ENCODE measurements around the gene PAOX. TPM values are rescaled to one million over a fixed set of nuclear protein-coding genes. Genes with fewer than 3 reads are reported as not detected.

PAOX gene
- total and polyA plus RNA-seq, 5 donors from 2014 or later = 6.7 to 14.3 (median 10.2) TPM

GRCh38 chr10:133393401-133394063 lies 14.5 kb downstream of the PAOX start:
- Mint-ChIP-seq H3K27ac (peak overlapping the region in 2 of 3 donors; percentile 11 to 69), H3K4me1 (peaks cover 19 to 69% (median 35%) of the 10 kb centered on the region in 4 donors), H3K9me3 (no peaks in the 10 kb centered on the region), H3K27me3 (no peaks in the 10 kb centered on the region), H3K4me3 (peak overlapping the region; percentile 84 to 98 (median 92)), H3K36me3 (peaks cover 10% of the 10 kb centered on the region)
- peak overlapping the region; percentile 67 for H3K27ac ChIP-seq (ENCODE audit: insufficient read depth, low read length, poor library complexity, severe bottlenecking)
- no peak for DNase-seq
- H3K27me3 ChIP-seq (ENCODE audit: control insufficient read depth, insufficient read depth, low read length) = no peaks in the 10 kb centered on the region
- peak overlapping the region; percentile 72 for H3K4me3 ChIP-seq (ENCODE audit: low read depth, low read length)
- no peaks in the 10 kb centered on the region for H3K9me3 ChIP-seq (ENCODE audit: control insufficient read depth in 2 of 2, low read length in 2 of 2)
- ATAC-seq (ENCODE audit: low read depth in 2 of 2) = no peak
- H3K36me3 ChIP-seq (ENCODE audit: control insufficient read depth, insufficient read depth, low read length) = peaks cover 19% of the 10 kb centered on the region
- peaks cover 63% of the 10 kb centered on the region for H3K4me1 ChIP-seq (ENCODE audit: control insufficient read depth, insufficient read depth, low read length, poor library complexity, severe bottlenecking)

DNA sequence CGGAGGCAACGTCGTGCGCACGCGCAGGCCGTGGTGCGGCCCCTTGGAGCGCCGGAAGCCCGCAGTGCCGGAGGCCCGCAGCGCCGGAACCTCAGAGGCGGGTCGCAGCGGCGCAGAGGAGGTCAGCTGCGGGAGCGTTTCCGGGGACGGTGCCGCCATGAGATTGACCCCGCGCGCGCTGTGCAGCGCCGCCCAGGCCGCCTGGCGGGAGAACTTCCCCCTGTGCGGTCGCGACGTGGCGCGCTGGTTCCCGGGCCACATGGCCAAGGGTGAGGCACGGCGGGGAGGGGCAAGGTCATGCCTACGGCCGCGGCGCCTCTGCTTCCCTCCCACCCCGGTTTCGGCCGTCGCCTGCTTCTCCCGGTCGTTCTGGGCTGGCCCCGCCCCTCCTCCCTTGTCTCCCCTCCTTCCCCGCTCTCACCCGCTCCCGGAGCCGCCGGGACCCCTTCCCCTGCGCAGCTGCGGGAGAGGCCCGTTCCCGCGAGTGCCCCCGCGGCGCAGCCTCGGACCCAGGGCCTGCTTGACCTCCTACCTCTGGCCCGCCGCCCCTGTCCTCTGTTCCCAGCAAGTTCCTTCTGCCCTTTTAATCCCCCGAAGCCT lies 15.1 kb downstream of the PAOX start, which contains the start of gene MTG1:
Gene MTG1, plus strand, starts transcription at position 94 of the 600 bp plus-strand sequence. Its CDS starts 64 bp downstream, at position 158.
- H3K4me3 Mint-ChIP-seq = peak within 1 kb of the TSS; percentile 84 to 98 (median 92)
- H3K27me3 Mint-ChIP-seq = no peaks in the 10 kb centered on the region
- Histone ChIP-seq H3K27ac (ENCODE audit: insufficient read depth, low read length, poor library complexity, severe bottlenecking) (peak within 1 kb of the TSS; percentile 67), H3K4me1 (ENCODE audit: control insufficient read depth, insufficient read depth, low read length, poor library complexity, severe bottlenecking) (peaks cover 57% of the 10 kb centered on the region), H3K9me3 (ENCODE audit: control insufficient read depth in 2 of 2, low read length in 2 of 2) (no peaks in the 10 kb centered on the region), H3K27me3 (ENCODE audit: control insufficient read depth, insufficient read depth, low read length) (no peaks in the 10 kb centered on the region), H3K36me3 (ENCODE audit: control insufficient read depth, insufficient read depth, low read length) (peaks cover 26% of the 10 kb centered on the region), H3K4me3 (ENCODE audit: low read depth, low read length) (peak within 1 kb of the TSS; percentile 75)
- H3K36me3 Mint-ChIP-seq = peaks cover 10% of the 10 kb centered on the region
- peak within 1 kb of the TSS; percentile 63 to 92 (median 92) for H3K27ac Mint-ChIP-seq
- H3K9me3 Mint-ChIP-seq = no peaks in the 10 kb centered on the region
- peak; percentile 89 to 92 (median 90) for DNase-seq
- ATAC-seq (ENCODE audit: low read depth in 2 of 2) = peak; percentile 76 to 79
- peaks cover 14 to 64% (median 34%) of the 10 kb centered on the region in 4 donors for H3K4me1 Mint-ChIP-seq

GRCh38 chr10:133394801-133395221 lies 15.7 kb downstream of the PAOX start:
- Histone ChIP-seq H3K9me3 (ENCODE audit: control insufficient read depth in 2 of 2, low read length in 2 of 2) (no peaks in the 10 kb centered on the region), H3K4me1 (ENCODE audit: control insufficient read depth, insufficient read depth, low read length, poor library complexity, severe bottlenecking) (peaks cover 50% of the 10 kb centered on the region), H3K27ac (ENCODE audit: insufficient read depth, low read length, poor library complexity, severe bottlenecking) (peak overlapping the region; percentile 67), H3K4me3 (ENCODE audit: low read depth, low read length) (peak overlapping the region; percentile 75), H3K36me3 (ENCODE audit: control insufficient read depth, insufficient read depth, low read length) (peaks cover 29% of the 10 kb centered on the region), H3K27me3 (ENCODE audit: control insufficient read depth, insufficient read depth, low read length) (no peaks in the 10 kb centered on the region)
- Mint-ChIP-seq H3K4me1 (peaks cover 11 to 60% (median 34%) of the 10 kb centered on the region in 4 donors), H3K27me3 (no peaks in the 10 kb centered on the region), H3K36me3 (peaks cover 10% of the 10 kb centered on the region), H3K9me3 (no peaks in the 10 kb centered on the region), H3K27ac (peak overlapping the region; percentile 63 to 92 (median 92)), H3K4me3 (peak overlapping the region; percentile 84 to 98 (median 92))
- no peak for DNase-seq
- no peak for ATAC-seq (ENCODE audit: low read depth in 2 of 2)

GRCh38 chr10:133396035-133396624 lies 17.1 kb downstream of the PAOX start:
- Histone ChIP-seq H3K27me3 (ENCODE audit: control insufficient read depth, insufficient read depth, low read length) (no peaks in the 10 kb centered on the region), H3K9me3 (ENCODE audit: control insufficient read depth in 2 of 2, low read length in 2 of 2) (no peaks in the 10 kb centered on the region), H3K27ac (ENCODE audit: insufficient read depth, low read length, poor library complexity, severe bottlenecking) (no peak overlapping the region), H3K36me3 (ENCODE audit: control insufficient read depth, insufficient read depth, low read length) (peaks cover 34% of the 10 kb centered on the region), H3K4me3 (ENCODE audit: low read depth, low read length) (no peak overlapping the region), H3K4me1 (ENCODE audit: control insufficient read depth, insufficient read depth, low read length, poor library complexity, severe bottlenecking) (peaks cover 50% of the 10 kb centered on the region)
- H3K4me3 Mint-ChIP-seq = peak overlapping the region in 3 of 4 donors; percentile 74 to 98 (median 92)
- peaks cover 10% of the 10 kb centered on the region for H3K36me3 Mint-ChIP-seq
- no peak overlapping the region for H3K27ac Mint-ChIP-seq
- H3K4me1 Mint-ChIP-seq = peaks cover 10 to 54% (median 35%) of the 10 kb centered on the region in 4 donors
- ATAC-seq (ENCODE audit: low read depth in 2 of 2) (no peak), DNase-seq (no peak)
- no peaks in the 10 kb centered on the region for H3K9me3 Mint-ChIP-seq
- H3K27me3 Mint-ChIP-seq = no peaks in the 10 kb centered on the region

DNA sequence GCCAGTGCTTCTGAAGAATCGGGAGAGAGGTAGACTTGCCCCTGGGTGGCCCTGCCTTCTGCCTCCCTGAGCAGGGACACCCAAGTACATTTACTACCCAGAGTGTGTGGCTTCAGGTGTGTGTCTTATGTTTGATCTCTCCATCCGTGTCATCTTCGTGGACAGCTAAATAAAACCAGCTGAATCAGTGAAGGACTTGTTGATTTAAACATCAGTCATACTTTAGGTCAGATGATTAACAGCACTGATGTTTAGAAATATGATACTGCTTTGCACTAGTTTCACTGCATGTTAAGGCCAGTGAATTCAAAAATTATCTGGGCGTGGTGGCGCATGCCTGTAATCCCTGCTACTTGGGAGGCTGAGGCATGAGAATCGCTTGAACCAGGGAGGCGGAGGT lies 18.9 kb downstream of the PAOX start:
- peak overlapping the region in 1 of 4 donors; percentile 66 for H3K4me3 Mint-ChIP-seq
- no peak overlapping the region for H3K4me3 ChIP-seq (ENCODE audit: low read depth, low read length)
- no peaks in the 10 kb centered on the region for H3K9me3 Mint-ChIP-seq
- no peak overlapping the region for H3K27ac Mint-ChIP-seq
- peaks cover 35% of the 10 kb centered on the region for H3K4me1 ChIP-seq (ENCODE audit: control insufficient read depth, insufficient read depth, low read length, poor library complexity, severe bottlenecking)
- ATAC-seq (ENCODE audit: low read depth in 2 of 2) = no peak
- H3K9me3 ChIP-seq (ENCODE audit: control insufficient read depth in 2 of 2, low read length in 2 of 2) = no peaks in the 10 kb centered on the region
- no peak overlapping the region for H3K27ac ChIP-seq (ENCODE audit: insufficient read depth, low read length, poor library complexity, severe bottlenecking)
- peaks cover 43% of the 10 kb centered on the region for H3K36me3 ChIP-seq (ENCODE audit: control insufficient read depth, insufficient read depth, low read length)
- DNase-seq = no peak
- peaks cover 14 to 51% (median 36%) of the 10 kb centered on the region in 4 donors for H3K4me1 Mint-ChIP-seq
- no peaks in the 10 kb centered on the region for H3K27me3 ChIP-seq (ENCODE audit: control insufficient read depth, insufficient read depth, low read length)
- H3K27me3 Mint-ChIP-seq = no peaks in the 10 kb centered on the region
- H3K36me3 Mint-ChIP-seq = peaks cover 17% of the 10 kb centered on the region

DNA sequence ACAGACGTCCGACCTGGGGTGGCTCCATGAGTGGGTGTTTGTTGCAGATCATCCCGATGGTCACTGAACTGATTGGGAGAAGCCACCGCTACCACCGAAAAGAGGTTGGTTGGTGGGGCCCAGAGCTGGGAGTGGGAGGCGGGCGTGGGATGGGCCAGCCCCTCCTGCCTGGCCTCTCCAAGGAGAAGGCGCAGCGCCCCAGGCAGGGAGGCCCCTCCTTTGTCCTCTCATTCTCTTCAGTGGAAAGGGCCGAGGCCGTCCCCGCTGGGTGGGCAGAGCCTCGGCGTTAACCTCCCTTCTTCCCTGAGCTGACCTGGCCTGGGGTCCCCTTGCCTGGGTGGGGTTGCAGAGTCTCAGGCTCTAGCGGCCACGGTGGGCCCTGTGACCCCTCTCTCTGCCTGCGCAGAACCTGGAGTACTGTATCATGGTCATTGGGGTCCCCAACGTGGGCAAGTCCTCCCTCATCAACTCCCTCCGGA lies 20.1 kb downstream of the PAOX start:
- H3K36me3 Mint-ChIP-seq = peaks cover 23% of the 10 kb centered on the region
- H3K4me3 Mint-ChIP-seq = no peak overlapping the region
- Histone ChIP-seq H3K9me3 (ENCODE audit: control insufficient read depth in 2 of 2, low read length in 2 of 2) (no peaks in the 10 kb centered on the region), H3K27ac (ENCODE audit: insufficient read depth, low read length, poor library complexity, severe bottlenecking) (no peak overlapping the region), H3K4me3 (ENCODE audit: low read depth, low read length) (no peak overlapping the region), H3K36me3 (ENCODE audit: control insufficient read depth, insufficient read depth, low read length) (peaks cover 52% of the 10 kb centered on the region), H3K4me1 (ENCODE audit: control insufficient read depth, insufficient read depth, low read length, poor library complexity, severe bottlenecking) (peaks cover 28% of the 10 kb centered on the region), H3K27me3 (ENCODE audit: control insufficient read depth, insufficient read depth, low read length) (no peaks in the 10 kb centered on the region)
- H3K4me1 Mint-ChIP-seq = peaks cover 14 to 45% (median 36%) of the 10 kb centered on the region in 4 donors
- DNase-seq = no peak
- no peaks in the 10 kb centered on the region for H3K9me3 Mint-ChIP-seq
- H3K27ac Mint-ChIP-seq = no peak overlapping the region
- no peaks in the 10 kb centered on the region for H3K27me3 Mint-ChIP-seq
- no peak for ATAC-seq (ENCODE audit: low read depth in 2 of 2)

GRCh38 chr10:133400624-133401424 lies 21.8 kb downstream of the PAOX start:
- H3K27ac Mint-ChIP-seq = peak overlapping the region; percentile 20 to 74 (median 49)
- no peaks in the 10 kb centered on the region for H3K27me3 Mint-ChIP-seq
- no peaks in the 10 kb centered on the region for H3K9me3 ChIP-seq (ENCODE audit: control insufficient read depth in 2 of 2, low read length in 2 of 2)
- peak overlapping the region; percentile 31 for H3K4me3 ChIP-seq (ENCODE audit: low read depth, low read length)
- peaks cover 13% of the 10 kb centered on the region for H3K4me1 ChIP-seq (ENCODE audit: control insufficient read depth, insufficient read depth, low read length, poor library complexity, severe bottlenecking)
- H3K9me3 Mint-ChIP-seq = no peaks in the 10 kb centered on the region
- H3K27ac ChIP-seq (ENCODE audit: insufficient read depth, low read length, poor library complexity, severe bottlenecking) = peak overlapping the region; percentile 37
- peaks cover 33% of the 10 kb centered on the region for H3K36me3 Mint-ChIP-seq
- H3K36me3 ChIP-seq (ENCODE audit: control insufficient read depth, insufficient read depth, low read length) = peaks cover 56% of the 10 kb centered on the region
- peak in 1 of 2 donors; percentile 43 for ATAC-seq (ENCODE audit: low read depth in 2 of 2)
- peak in 1 of 3 donors; percentile 71 for DNase-seq
- peak overlapping the region in 2 of 4 donors; percentile 21 to 80 for H3K4me3 Mint-ChIP-seq
- H3K27me3 ChIP-seq (ENCODE audit: control insufficient read depth, insufficient read depth, low read length) = no peaks in the 10 kb centered on the region
- peaks cover 18 to 57% (median 39%) of the 10 kb centered on the region in 4 donors for H3K4me1 Mint-ChIP-seq

All from CD4-positive, CD25-positive, alpha-beta regulatory T cell (primary cell).